ENCODE data around the gene GATC.
"Not testable (repeated sequence)": the region's sequence is repeated elsewhere in the genome, so short reads cannot be mapped to it uniquely, and the experiment has no call there.

The GATC gene

DNA sequence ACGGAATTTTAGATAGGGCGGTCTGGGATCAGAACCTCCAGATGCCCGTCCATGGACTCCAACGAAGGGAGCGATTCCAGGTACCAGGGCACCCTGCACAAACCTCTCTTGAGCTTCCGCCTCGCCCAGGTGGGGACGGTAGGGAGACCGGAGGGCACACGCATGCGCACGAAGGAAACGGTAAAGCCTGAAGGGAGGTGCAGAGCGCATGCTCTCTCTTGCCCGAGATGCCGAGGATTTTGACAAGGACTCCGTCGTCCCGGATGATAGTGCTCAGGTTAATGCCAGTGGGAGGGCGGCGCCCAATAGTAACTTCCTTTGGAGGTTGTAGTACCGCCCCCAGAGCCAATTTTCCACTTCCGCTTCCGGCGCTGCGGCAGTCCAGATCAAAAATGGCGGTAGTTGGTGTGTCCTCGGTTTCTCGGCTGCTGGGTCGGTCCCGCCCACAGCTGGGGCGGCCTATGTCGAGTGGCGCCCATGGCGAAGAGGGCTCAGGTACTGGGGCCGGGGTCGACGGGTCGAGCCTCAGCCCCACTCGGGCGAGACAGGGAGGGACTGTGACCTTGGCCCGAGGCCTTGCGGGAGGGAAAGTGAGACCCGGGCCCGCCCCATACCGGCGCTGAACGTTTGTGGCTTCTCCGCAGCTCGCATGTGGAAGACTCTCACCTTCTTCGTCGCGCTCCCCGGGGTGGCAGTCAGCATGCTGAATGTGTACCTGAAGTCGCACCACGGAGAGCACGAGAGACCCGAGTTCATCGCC is 8.3 kb upstream of the GATC start, which contains the start of gene COX6A1:
TSS of gene COX6A1 (plus strand) at position 379 of the 760 bp plus-strand sequence. CDS start at position 393, 14 bp downstream.
- peak; percentile 100 for DNase-seq

DNA sequence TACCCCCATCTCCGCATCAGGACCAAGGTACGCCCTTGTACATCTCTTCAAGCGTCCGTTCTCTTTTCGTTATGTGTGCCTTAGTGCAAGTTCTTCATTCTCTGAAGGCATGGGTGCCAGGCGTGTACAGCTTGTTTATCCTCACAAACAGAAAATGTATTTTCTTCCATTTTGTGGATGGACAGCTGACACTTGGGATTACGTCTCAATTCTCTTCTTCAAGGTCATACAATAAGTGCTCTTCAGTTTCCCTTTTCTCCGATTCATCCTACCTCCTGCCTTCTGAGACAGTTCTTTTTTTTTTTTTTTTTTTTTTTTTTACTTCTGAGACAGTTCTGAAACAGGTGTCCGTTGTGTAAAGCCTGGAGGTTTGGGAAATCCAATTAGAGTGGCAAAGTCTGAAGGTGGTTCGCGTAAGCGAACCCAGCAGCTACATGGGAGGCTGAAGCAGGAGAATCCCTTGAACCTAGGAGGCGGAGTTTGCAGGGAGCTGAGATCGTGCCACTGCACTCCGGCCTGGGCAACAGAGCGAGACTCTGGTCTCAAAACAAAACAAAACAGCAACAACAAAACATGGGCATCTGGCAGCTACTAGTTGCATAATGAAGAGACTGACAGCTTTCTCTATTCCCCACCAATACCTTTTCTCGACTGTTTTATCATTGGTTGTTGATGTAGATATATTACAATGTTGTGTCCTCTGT is 7.6 kb upstream of the GATC start:
- DNase-seq, result peak; percentile 8

DNA sequence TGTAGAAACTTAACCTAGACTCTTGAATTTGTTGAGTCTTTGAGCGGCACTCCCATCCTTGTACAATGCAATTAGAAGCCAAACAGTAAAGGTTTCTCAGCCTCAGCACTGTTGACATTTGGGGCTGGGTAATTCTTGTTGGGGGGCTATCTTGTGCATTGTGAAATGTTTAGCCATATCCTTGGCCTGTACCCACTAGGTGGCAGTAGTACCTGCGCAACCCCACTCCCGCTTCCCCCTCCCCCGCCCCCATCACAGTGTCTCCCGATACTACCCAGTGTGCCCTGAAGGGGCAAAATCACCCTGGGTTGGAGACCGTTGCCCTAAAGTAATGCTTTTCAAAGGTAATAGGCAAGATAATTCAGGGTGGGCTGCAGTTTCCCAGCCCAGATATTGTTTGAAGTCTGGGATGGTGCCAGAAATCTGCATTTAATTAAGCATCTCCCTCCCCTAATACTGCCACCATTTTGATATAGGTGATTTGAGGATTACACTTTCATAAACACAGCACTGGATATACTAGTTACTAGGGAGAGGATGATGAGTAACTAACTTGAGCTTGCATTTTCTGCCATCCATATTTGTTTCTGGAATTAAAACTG is 6.5 kb upstream of the GATC start:
- DNase-seq, result peak; percentile 55

DNA sequence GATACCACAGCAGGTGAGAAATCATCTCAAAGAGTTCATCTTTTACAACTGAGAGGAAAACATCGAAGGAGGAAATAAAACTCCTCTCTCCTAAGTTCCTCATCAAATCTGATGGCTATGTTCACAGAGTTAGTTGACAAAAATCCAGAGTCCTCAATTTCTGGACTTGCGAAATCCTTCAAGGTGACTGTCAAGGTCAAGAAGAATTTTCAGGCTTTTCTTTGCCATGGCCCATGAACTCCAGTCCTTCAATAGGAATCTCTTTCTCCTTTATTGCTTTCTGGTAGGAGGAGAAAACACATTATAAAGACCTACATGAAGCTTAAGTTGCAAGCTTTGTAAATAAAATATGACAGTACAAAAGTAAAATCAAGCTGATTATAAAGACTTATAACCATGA is 1.6 kb upstream of the GATC start:
- DNase-seq, result no peak

DNA sequence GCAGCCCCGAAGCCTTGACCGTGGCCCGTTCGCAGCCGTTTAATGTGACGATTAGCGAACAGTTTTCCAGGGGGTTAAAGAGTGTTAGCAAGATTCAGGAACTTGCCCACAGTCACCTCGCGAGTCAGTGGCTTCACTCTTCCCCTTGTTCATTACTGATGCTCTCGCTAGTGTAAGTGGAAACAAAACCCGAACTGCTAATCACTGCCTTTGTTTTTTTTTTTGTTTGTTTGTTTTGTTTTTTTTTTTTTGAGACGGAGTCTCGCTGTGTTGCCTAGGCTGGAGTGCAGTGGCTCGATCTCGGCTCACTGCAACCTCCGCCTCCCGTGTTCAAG is 567 bp downstream of the GATC start:
- DNase-seq, result not testable (repeated sequence)

DNA sequence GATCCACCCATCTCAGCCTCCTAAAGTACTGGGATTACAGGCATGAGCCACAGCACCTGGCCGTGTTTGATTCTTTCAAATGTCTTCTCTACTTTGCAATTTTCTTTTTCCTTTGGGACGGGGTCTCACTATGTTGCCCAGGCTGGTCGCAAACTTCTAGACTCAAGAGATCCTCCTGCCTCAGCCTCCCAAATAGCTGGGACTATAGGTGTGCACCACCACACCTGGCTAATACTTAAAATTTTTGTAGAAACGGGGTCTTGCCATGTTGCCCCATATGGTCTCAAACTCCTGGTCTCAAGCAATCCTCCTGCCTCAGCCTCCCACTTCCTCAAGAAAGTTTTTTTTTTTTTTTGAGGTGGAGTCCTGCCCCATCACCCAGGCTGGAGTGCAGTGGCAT is 1.7 kb downstream of the GATC start:
- DNase-seq, result no peak

DNA sequence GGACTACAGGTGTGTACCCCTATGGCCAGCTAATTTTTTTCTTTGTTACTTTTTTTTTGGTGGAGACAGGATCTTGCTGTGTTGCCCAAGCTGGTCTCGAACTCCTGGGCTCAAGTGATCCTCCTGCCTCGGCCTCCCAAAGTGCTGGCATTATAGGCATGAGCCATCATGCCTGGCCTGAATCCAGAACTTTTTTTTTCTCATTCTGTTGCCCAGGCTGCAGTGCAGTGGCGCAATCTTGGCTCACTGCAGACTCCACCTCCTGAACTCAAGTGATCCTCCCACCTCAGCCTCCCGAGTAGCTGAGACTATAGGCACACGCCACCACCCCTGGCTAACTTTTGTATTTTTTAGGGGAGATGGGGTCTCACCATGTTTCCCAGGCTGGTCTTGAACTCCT is 6.3 kb downstream of the GATC start:
- not testable (repeated sequence) for DNase-seq

DNA sequence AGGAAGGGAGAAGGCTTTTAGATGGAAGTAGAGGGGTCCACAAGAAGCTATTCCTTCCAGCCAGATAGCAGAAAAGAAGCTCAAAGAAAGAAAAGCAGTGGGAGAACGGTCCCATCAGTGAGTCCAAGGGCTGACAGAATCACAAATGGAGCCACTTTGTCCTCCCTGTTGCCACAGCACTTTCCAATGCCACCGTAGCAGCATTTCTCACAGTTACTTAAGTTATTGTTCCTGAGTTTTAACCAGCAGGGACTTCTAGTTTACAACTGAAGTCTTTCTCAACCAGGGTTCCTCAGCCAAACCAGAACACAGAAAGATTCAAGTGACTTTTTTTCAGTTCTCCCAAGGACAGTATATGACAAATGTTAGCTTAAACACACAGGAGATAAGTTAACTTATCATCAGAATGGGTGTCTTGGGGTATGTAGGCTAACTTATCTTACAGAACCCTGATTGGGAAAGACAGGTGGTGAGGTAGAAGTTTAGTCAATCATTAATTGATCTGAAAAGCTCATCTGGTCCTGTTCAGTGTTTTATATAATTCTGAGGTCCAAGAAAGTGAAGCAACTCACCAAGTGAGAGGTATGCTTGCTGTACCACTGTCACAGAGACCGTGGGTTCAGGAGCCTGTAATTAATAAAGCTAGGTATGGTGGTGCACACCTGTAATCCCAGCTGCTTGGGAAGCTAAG is 7.0 kb downstream of the GATC start:
- no peak for DNase-seq

DNA sequence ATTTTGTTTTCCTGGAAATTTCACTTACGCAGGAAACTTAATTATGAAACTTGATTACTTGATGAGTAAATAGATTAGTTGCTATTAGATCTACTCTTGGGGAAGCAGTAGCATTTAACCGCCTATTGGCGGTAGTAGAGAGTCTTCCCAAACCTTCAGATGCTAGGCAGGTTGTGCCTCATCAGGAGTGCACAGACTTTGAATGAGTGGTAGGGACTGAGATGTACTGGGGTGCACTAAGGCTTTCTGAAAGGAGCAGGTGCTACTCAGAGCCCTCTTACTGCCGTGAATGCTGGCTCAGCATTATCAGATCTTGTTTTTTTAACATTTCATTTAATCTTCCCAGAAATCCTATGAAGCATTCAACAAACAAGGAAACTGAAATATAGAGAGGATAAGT is 7.7 kb downstream of the GATC start:
- DNase-seq, result peak; percentile 7

DNA sequence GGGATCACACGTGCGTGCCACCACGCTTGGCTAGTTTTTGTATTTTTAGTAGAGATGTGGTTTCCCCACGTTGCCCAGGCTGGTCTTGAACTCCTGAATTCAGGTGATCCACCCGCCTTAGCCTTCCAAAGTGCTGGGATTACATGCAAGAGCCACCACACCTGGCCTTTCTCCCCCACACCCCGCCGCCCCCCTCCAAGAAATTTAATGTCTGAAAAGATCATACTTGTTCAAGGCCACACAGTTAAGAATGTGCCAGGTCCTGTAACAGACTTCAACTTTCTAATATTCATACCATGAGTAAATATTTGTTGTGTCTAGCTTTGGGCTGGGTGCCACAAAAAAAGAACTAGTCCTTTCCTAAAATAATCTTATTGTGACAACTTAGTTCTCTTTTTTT is 9.1 kb downstream of the GATC start:
- no peak for DNase-seq

DNA sequence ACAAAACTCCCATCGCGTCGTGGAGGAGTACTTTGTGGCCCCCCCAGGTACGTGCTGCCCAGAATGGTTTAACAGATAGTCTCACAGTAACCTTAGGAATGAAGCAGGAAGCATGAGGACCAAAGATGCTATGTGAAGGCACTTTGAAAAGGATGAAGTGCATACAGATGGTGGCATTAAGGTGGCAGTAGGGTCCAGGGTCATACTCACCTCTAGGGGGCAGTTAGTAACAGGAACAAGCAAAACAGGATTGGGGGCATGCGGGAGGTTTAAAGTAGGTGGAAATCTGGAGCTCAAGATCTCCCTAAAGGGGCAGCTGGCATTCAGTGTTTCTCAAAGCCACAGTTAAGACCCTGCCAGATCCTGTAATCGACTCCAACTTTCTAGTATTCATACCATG is 10.9 kb downstream of the GATC start:
- DNase-seq, result no peak

DNA sequence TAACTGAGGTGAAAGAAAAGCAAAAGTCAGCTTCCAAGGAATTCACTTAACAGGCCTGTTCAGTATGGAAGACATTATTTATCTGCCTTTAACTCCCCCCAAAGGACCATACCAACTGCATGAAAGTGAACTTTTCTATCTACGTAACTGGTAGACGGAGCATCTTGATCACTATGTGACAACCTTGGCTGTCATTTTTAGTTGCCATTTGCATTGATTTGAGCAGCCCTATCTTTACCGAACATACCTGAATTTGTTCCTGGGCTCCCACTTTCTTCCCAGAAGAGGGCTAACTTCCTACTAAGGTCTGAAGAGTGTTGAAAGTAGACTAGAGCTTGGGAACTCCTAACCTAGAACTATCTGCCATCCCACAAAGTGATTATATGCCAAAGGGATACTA is 13.9 kb downstream of the GATC start:
- no peak for DNase-seq

DNA sequence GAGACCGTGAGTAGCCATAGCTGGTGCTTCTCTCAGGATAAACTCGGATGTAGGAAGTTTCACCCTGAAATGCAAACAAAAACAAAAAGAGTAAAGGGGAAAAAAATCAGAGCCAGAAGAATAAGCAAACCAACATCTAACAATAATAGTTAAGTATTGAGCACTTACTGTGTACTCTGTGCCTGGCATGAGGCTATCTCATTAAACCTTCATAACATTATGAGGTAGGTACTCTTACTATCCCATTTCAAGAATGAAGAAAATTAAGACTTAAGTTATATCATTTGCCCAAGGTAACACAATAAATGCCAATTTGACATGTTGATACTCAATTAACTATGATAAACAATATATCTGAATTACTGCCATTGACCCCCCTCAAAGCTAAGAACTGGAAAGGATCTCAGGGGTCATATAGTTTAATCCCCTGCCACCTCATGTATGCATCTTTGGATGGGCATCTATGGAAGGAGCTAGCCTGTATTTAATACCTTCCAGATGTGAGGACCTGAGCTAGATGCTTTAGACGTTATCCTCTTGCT is 15.9 kb downstream of the GATC start:
- no peak for DNase-seq

DNA sequence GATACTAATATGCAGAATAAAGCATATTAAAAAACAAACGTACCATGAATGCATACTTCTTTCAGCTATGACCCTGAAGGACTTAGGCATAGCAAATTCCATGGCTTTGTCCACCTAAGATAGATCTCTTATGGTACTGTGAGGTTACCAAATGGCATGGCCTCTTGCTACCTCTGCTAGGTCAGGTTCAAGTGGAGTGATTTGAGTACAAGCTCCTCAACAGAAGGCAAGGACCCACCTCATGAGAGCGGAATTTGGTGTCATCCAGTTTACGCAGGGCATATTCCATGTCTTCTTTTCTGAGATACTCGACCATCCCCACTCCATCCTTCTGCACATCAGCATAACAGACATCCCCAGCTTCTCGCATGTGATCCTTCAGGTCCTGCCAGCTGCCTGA is 17.5 kb downstream of the GATC start:
- no peak for DNase-seq

DNA sequence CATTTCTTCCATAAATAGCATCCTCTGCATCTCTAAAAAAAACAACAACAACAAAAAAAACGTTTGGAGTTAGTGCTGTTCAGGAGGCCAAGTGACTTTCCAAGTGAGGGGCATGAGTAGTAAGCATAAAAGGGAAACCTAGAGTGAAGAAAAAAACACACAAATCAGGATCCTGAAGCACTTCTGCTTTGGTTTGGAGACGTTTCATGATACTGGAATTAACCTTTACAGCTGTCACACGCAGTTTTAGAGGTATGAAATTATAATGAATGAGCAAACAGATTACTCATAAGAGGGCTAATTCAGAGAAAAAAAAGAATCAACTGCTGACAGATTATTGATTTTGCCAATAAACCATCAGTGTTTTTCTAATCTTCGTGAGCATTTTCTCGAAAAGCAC is 19.5 kb downstream of the GATC start:
- DNase-seq, result no peak

DNA sequence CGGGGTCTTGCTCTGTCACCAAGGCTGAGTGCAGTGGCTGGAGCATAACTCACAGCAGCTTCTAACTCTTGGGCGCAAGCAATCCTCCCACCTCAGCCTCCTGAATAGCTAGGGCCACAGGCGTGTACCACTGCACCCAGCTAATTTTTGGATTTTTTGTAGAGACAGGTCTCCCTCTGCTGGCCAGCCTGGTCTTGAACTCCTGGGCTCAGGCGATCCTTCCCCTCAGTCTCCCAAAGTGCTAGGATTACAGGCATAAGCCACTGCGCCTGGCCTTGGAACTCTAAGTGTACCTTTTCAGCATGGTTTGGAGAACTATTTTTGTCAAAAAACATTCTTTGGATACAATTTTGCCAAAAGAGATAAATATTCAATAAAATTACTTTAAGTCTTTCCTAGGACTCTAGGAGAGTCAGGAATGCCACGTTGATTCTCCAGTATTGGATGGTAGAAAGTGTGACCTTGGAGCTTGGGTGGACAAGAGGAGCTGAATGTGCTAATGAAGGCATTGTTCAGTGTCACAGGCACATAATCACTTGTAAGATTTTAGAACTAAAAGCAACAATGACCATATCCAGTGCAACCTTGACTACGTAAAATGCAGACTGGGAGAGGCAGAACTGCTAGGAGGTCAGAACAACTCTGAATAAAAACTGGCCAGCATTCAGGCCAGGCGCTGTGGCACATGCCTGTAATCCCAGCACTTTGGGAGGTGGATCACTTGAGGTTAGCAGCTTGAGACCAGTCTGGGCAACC is 20.5 kb downstream of the GATC start:
- DNase-seq, result no peak

DNA sequence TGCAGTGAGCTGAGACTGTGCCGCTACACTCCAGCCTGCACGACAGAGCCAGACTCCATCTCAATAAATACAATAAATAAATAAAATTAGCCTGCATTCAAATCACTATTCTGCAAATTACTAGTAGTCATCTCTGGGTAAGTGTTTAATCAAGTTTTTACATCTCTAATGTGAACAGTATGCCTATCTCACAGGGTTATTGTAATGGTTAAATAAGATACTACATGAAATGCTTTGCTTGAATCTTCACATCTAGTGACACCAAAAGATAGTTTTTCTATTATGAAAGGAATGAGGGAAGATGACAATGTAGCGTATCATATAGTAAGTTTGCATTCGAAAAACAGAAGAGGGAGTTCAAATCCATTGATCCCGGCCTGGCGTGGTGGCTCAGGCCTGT is 21.2 kb downstream of the GATC start:
- no peak for DNase-seq

DNA sequence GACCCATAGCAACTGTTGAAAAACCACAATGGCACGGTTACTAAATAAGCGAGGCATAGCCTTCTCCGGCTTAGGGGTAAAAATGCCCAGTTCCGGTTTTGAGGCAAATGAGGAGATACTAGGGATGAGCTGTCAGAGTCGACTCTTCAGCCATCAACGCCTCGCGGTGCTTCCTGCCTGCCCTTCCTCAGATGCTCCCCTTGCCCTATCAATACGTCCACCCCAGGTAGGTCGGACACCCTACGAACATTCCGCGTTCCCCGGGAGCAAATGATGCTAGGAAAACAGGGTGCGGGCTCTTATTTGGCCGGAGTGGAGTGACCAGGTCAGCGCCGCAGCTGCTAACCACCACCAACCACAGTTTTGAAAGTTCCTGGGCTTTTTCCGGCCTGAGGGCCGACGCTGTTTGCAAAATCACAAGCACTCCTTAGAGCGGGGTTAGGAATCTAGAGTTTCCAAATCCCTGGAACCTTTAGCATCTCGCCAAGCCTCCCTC is 22.1 kb downstream of the GATC start:
- DNase-seq, result peak; percentile 41

DNA sequence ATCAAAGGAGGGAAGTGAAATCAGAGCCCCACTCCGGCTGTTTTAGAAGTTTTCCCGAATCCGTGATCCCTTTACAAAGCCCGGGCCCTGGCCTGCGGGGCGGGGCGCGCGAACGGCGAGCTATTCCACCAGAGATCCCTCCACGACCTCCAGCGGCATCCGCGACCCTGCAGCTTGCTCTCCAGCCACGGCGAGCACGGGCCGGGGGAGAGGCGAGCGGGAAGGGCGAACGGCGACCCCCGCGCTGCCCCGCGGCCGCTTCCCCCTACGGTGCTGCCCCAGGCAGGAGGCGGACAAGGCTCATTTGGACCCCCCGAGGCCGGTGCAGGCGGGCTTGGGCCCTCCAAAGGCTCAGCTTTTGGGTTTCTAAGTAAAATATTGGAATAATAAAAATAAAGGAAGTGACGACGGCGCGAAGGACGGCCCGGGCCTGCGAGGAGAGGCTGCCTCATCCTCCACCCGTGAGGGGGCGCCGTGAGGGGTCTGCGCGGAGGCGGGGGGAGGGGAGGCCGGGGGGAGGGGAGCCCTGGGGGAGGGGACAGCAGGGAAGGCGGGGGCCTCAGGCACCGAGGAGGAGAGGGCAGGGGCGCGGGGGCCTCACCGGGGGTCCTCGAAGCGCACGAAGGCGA is 22.7 kb downstream of the GATC start:
- DNase-seq, result no peak

DNA sequence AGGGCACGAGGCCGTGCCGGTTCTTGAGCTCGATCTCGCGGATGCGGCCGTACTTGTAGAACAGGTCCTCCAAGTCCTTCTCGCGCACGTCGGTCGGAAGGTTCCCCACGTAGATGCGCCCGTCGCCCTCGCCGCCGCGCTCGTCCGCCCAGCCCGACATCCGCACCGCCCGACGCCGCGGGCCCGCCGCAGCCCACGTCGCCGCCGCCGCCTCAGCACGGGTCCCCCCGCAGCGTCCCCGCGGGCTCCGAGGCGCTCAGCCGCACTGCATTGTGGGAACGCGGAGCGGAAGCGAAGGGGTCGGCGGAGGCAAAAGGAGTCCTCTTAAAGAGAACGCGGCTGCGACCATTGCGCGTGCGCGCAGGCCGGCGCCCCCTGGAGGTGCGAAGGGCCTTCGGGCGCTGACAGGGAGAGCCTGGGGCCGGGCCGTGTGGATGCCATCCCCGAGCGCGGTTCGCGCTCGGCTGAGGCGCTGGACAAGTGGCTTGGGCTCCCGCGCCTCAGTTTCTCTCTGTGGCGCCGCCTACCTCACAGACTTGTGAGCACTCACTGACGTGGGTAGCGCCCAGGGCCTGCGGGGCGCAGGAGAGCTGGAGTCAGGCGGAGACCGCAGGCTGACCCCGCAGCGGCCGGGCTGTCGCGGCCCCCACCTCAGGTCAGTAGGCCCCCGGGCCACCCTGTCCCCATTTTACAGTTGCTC is 23.4 kb downstream of the GATC start, which contains the start of gene SRSF9:
TSS of gene SRSF9 (minus strand) at position 299 of the 700 bp plus-strand sequence. CDS start at position 160, 139 bp downstream.
- peak; percentile 87 for DNase-seq

DNA sequence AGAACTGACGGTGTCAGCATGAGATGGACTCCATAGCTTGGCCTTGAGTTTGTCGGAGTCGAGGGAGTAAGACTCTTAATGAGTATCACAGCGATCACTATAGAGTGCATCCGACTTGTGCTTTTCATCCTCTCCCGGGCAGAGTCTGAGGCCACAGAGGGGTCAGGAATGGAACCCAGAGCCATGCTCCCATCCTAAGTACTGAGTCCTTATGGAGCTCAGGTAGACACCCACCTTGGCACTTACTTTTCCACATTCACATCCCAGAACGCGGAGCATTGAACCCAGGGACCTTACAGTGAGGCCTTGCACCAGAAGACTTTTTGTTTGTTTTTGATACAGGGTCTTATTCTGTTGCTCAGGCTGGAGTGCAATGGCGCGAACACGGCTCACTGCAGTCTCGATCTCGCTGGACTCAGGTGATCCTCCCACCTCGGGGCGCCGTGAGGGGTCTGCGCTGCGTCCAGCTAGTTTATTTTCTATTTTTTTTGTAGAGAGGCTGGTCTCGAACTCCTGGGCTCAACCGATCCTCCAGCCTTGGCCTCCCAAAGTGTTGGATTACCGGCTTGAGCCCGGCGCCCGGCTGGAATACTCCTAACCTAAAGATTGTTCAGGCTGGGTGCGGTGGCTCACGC is 24.0 kb downstream of the GATC start:
- no peak for DNase-seq
